ENCODE data around the gene MMP13.
"Not testable (repeated sequence)": the region's sequence is repeated elsewhere in the genome, so short reads cannot be mapped to it uniquely, and the experiment has no call there.

The MMP13 gene

GRCh38 chr11:102936864-102937509, 18.5 kb downstream of the MMP13 start:
- DNase-seq (ENCODE audit: low read depth in 1 of 2, low spot score in 1 of 2), result no peak

- DNase-seq (ENCODE audit: low read depth in 1 of 2, low spot score in 1 of 2), result no peak
Measured at GRCh38 chr11:102935514-102935913, 20.0 kb downstream of the MMP13 start.

DNA sequence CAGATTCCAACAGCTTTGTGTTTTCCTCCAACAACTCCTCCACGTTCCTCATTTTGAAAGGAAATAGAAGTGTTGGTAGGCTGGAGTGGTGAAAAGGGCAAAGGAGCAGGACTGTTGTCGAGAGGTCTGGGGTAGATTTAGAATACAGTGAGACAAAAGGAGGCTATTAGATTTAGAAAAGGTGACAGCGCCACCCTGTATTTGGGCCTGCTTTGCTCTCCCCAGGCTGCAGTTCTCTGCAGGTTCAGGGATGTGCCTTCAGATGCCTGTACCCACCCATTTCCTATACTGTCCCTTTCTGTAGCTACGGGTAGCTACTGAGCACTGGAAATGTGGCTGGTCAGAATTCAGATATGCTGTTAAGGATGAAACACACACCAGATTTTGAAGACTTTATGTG, 20.8 kb downstream of the MMP13 start:
- DNase-seq (ENCODE audit: low read depth in 1 of 2, low spot score in 1 of 2), result no peak

DNA sequence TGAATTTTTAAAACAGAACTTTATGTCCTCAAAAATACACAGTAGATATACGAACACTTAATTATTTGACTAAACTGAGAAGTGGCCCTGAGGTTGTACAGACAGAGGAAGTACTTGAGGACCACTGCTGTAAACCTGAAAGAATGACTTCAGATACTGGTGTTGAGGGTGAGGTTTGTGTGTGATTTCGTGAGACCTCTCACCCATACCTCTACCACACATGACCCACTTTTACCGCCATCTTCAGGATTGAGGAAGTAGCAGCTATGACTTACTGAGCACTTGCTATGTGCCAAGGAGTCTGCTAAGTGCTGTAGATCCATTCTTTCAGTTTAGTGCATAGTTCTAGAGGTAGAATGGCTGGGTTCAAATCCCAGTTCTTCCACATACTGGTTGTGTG, 21.9 kb downstream of the MMP13 start:
- no peak for DNase-seq (ENCODE audit: low read depth in 1 of 2, low spot score in 1 of 2)

DNA sequence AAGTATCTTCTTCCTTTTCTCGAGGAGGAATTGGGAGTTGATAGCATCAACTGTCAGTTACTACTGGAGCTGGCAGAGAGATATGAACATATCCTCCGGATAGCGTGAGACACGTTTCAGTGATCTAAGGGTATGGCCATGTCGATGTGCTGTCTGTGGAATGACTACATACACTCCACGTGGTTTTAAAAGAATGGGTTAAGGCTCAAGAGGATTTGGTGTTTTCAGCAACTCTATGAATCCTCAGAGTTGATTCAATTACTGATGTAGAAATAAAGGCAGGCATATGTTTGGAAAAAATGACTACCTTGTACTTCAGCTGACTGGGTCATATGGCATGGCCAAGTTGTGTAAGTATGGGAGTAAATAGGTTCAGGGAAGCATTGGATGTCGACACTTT, 22.9 kb downstream of the MMP13 start:
- DNase-seq (ENCODE audit: low read depth in 1 of 2, low spot score in 1 of 2), result no peak

DNA sequence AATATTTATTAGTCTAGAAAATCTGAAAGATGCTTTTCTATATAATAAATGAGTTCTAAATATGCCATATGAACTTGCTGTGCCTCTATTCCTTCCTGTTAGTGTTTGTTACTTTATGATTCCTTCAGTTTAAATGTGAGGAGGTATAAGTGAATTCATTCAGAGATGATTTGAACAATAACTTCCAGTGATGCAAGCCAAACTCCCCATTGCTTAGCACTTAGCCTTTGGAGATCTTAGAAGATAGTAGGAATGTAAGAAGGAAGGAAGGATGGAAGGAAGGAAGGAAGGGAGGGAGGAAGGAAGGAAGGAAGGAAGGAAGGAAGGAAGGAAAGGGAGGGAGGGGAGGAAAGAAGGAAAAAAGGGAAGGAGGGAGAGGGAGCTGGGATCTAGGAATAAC, 25.1 kb downstream of the MMP13 start:
- DNase-seq (ENCODE audit: low read depth in 1 of 2, low spot score in 1 of 2), result no peak

DNA sequence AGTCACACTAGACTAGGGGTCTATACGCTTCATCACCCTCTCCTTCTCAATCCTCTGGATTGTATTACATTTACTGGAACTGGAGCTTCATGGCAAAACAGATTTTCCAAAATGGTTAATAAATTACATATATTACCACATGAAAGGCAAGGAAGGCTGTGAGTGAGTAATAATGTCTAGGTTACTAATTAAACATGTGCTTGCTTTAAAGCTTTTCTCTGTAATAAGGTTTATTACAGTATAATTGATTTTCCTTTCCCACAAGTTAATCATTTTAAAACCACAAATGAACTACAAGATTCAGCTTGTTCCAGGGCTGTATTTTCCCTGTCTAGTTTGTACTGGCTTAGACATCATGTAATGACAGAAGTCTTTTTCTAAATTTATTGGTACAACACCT, 25.6 kb downstream of the MMP13 start:
- DNase-seq (ENCODE audit: low read depth in 1 of 2, low spot score in 1 of 2), result no peak

DNA sequence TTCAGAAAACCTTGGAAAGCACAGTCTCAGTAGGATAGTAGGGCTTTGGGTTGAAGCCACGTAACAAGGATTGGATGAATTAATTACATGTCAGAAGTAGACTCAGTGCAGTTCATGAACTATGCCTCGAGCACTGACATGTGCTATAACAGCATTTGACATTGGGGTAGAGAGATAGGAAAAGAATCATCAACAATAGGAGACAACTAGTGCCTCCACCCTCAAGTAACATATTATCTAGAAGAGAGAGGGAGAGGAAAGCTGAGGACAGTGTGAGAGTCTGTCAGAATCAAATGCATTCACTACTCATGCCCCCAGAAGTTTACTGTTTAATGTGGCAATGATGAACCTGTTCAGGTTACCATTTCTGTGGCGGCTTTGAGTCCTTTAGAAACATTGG, 26.4 kb downstream of the MMP13 start:
- DNase-seq (ENCODE audit: low read depth in 1 of 2, low spot score in 1 of 2), result no peak

DNA sequence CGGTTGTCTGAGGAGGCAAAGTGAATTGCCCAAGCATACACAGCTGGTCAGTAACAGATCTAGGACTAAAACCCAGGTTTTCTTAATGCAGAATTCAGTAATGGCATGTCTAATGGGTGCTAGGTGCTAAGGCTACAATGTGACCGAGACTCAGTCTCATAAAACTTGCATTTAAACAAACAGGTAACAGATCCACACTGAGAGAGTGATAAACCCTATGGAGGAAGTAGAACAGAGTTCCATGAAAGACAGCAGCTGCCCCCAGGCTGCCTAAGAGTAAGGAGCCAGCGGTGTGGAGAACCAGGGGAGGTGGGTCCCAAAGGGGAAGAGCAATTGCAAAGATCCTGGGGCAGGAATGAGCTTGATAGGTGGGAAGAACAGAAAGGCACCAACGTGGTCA, 27.3 kb downstream of the MMP13 start:
- DNase-seq (ENCODE audit: low read depth in 1 of 2, low spot score in 1 of 2), result no peak

DNA sequence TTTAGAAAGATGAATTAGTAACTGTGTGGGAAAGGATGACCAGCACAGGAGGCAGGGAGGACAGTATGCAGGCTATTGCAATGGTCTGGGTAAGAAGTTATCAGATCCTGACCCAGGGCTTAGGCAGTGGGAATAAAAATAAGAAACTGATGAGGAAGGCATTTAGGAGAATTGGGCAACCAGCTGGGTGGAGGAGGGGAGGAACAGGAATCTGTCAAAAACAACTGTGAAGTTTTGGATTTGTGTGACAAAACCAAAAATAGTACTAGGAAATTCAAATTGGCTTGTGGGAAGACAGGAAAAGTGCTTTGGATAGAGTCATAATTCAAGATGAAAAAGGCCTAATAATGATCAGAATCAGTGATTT, 27.9 kb downstream of the MMP13 start:
- DNase-seq (ENCODE audit: low read depth in 1 of 2, low spot score in 1 of 2), result no peak

- DNase-seq (ENCODE audit: low read depth in 1 of 2, low spot score in 1 of 2), result no peak
Measured at GRCh38 chr11:102926961-102927623, 28.4 kb downstream of the MMP13 start.

DNA sequence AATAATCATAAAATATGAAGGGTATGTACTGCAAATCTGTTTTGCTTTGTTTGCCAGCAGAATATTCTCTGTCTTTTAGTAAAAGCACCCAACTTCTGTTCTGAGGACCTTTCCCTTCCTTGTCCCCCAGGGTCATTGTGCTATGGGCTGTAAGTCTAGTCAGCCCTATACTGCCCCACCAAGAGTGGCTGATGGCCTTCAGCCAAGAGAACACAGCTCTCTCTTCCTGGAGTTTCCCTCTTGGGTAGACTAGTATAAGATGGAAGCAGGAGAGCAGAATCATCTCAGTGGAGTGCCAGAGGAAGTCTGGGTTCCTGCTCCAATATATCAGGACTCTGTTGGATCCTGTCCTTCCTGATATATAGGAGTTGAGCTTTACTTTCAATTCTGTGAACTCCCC, 29.0 kb downstream of the MMP13 start:
- DNase-seq (ENCODE audit: low read depth in 1 of 2, low spot score in 1 of 2), result no peak

DNA sequence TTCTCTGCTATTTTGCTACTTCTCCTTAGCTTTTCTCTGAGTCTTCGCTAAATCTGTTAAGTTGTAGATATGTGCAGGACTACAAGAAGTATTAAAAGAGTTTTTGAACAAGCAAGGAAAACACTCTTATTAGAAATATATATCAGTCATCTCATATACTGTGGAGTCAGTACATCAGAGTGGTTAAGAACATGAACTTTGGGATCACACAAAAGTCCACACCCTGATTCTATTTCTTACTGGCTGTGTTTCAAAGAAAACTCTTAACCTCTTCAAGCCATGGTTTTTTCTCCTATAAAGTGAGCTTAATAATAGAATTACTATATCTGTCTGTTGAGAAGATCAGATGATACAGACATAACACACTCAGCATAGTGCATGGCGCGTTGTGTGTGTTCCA, 29.5 kb downstream of the MMP13 start:
- no peak for DNase-seq (ENCODE audit: low read depth in 1 of 2, low spot score in 1 of 2)

GRCh38 chr11:102924851-102925380, 30.6 kb downstream of the MMP13 start:
- no peak for DNase-seq (ENCODE audit: low read depth in 1 of 2, low spot score in 1 of 2)

- no peak for DNase-seq (ENCODE audit: low read depth in 1 of 2, low spot score in 1 of 2)
Measured at GRCh38 chr11:102921587-102922220, 33.8 kb downstream of the MMP13 start.

GRCh38 chr11:102920118-102920684, 35.3 kb downstream of the MMP13 start:
- no peak for DNase-seq (ENCODE audit: low read depth in 1 of 2, low spot score in 1 of 2)

DNA sequence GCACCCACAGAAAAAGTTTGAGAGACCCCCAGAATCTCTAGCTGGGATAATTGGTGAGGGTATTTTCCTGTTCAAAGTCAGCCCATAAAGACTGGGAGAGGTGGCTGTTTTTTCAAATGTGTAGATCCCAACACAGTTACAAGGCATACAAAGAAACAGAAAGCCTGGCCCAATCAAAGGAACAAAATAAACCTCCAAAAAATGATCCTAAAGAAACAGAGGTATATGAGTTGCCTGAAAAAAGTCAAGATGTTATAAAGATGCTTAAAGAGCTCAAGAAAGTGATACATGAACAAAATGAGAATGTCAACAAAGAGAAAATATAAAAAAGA, 40.5 kb downstream of the MMP13 start:
- no peak for DNase-seq (ENCODE audit: low read depth in 1 of 2, low spot score in 1 of 2)

DNA sequence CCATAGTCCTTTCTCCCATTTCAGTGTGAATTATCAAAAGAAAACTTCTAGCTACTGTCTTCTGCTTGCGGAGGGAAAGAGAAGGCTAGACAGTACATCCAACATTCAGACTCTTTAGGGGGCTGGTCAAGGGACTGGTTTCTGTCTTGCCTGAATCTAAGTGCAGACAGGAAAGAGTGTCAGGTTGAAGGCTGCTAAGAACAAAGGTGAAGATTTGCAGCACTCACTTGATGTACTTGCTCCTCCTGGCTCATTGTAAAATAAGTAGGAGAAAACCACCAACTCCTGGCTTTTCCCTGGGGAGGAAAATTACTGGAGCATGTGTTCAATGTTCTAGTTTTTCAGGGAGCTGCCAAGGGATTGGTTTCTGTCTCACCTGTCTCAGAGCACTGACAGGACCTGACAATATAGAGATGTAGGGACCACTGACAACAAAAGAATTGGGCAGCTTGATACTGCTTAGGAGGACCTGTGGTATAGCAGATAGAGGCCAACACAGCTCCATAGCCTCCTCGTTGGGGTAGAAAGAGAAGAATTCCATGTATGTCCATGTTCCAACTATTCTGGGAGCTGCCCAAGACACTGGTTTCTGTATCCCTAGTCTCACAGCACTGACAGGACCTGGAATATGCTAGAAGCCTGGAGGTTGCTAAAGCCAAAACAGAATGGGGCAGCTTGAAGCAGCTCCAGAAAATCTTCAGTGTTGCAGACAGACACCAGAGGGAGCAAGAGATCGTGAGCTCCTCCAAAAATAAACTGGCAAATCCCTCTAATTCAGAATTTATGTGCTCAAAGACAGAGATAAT, 41.1 kb downstream of the MMP13 start:
- no peak for DNase-seq (ENCODE audit: low read depth in 1 of 2, low spot score in 1 of 2)

DNA sequence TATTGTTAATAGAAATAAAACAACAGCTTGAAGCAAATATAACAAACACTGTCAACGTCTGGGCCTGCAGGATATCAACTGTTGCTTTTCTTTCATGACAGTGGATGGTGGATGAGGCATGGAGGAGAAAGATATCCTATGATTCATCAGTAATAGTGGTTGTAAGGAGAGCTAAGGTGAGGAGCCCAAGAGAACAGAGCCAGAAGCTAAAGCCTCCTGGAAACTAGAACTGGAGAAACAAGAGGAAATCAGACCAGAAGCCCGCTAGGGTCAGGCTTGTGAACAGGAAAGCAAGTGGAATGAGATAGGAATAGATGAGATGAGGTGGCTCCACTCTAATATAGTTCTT, 43.1 kb downstream of the MMP13 start:
- DNase-seq (ENCODE audit: low read depth in 1 of 2, low spot score in 1 of 2), result no peak

GRCh38 chr11:102911758-102912481, 43.6 kb downstream of the MMP13 start:
- no peak for DNase-seq (ENCODE audit: low read depth in 1 of 2, low spot score in 1 of 2)

- DNase-seq (ENCODE audit: low read depth in 1 of 2, low spot score in 1 of 2), result not testable (repeated sequence)
Measured at GRCh38 chr11:102905848-102906247, 49.7 kb downstream of the MMP13 start.
